CD8-positive, alpha-beta memory T cell (primary cell): Measurements from ENCODE around the gene TRAPPC5. TPM values are rescaled to one million over a fixed set of nuclear protein-coding genes. Genes with fewer than 3 reads are reported as not detected.

Experiments
- CTCF ChIA-PET: fragments of 350-600 bp; sonication (Branson Sonifier 250); formaldehyde crosslinking; loops from one replicate; lab custom pipeline; 2021; ENCODE audit warnings: antibody characterized with exemption; lab: Charles Lee
- POLR2A ChIA-PET: fragments of 350-600 bp; sonication (Branson Sonifier 250); formaldehyde crosslinking; loops from one replicate; lab custom pipeline; 2021; ENCODE audit warnings: antibody characterized with exemption; lab: Charles Lee
- DNase-seq, 5 donors: peaks; one replicate each; pipeline versions ENCODE4 v3.0.0 to v3.0.0-alpha.2; 2020 to 2022; ENCODE audit warnings: mixed read lengths in 1 of 5
- H3K27ac ChIP-seq: one replicate; pipeline ENCODE4 v1.7.0; 2013; ENCODE audit warnings: low read depth, mild to moderate bottlenecking, low read length, moderate library complexity
- H3K27me3 ChIP-seq: 2 replicates; pipeline ENCODE4 v1.7.0; 2013; ENCODE audit warnings: low read length, mild to moderate bottlenecking; ENCODE audit not compliant: insufficient read depth, poor library complexity, severe bottlenecking
- H3K36me3 ChIP-seq: 2 replicates; pipeline ENCODE4 v1.7.0; 2013; ENCODE audit warnings: mild to moderate bottlenecking, low read length, moderate library complexity; ENCODE audit not compliant: insufficient read depth
- H3K4me1 ChIP-seq: 2 replicates; pipeline ENCODE4 v1.7.0; 2013; ENCODE audit warnings: mild to moderate bottlenecking, low read length, moderate library complexity; ENCODE audit not compliant: insufficient read depth
- H3K4me3 ChIP-seq: 2 replicates; pipeline ENCODE4 v1.7.0; 2013; ENCODE audit warnings: mild to moderate bottlenecking, low read length
- H3K9me3 ChIP-seq: 2 replicates; pipeline ENCODE4 v1.7.0; 2013; ENCODE audit warnings: mild to moderate bottlenecking, low read length
- H3K27ac Mint-ChIP-seq, 8 donors: one replicate each; pipeline ENCODE4 v1.8.0; 2020 to 2021; ENCODE audit warnings: mixed read lengths in 8 of 8, mild to moderate bottlenecking in 6 of 8, inconsistent platforms in 3 of 8, moderate library complexity in 3 of 8
- H3K27me3 Mint-ChIP-seq, 2 donors: one replicate each; pipeline ENCODE4 v1.8.0; 2020 to 2021; ENCODE audit warnings: mixed read lengths in 2 of 2, mild to moderate bottlenecking in 1 of 2, moderate library complexity in 1 of 2
- H3K36me3 Mint-ChIP-seq, 3 donors: one replicate each; pipeline ENCODE4 v1.8.0; 2020 to 2021; ENCODE audit warnings: mixed read lengths in 3 of 3, inconsistent platforms in 1 of 3, mild to moderate bottlenecking in 1 of 3
- H3K4me1 Mint-ChIP-seq, 3 donors: one replicate each; pipeline ENCODE4 v1.8.0; 2020 to 2021; ENCODE audit warnings: mixed read lengths in 3 of 3, inconsistent platforms in 1 of 3, mild to moderate bottlenecking in 1 of 3
- H3K4me3 Mint-ChIP-seq, 7 donors: one replicate each; pipeline ENCODE4 v1.8.0; 2020 to 2021; ENCODE audit warnings: mixed read lengths in 7 of 7, mild to moderate bottlenecking in 6 of 7, moderate library complexity in 4 of 7, inconsistent platforms in 2 of 7
- H3K9me3 Mint-ChIP-seq, 5 donors: one replicate each; pipeline ENCODE4 v1.8.0; 2020 to 2022; ENCODE audit warnings: mixed read lengths in 5 of 5, mild to moderate bottlenecking in 3 of 5, moderate library complexity in 2 of 5, inconsistent platforms in 1 of 5
- polyA plus RNA-seq: library from polyadenylated mRNA; unstranded; fragments of 300-500 nt; fragmentation: Illumina TruSeq; gene quantifications from one replicate; pipeline ENCODE4 v1.2.3, GENCODE V29; 2021
- total RNA-seq, 2 experiments: library from RNA; stranded (reverse); gene quantifications; one replicate each; pipeline ENCODE4 v1.2.3, GENCODE V29; 2021

TRAPPC5 gene
- total and polyA plus RNA-seq, 3 experiments from 2014 or later: 63.5 to 155 (median 70.1) TPM

DNA sequence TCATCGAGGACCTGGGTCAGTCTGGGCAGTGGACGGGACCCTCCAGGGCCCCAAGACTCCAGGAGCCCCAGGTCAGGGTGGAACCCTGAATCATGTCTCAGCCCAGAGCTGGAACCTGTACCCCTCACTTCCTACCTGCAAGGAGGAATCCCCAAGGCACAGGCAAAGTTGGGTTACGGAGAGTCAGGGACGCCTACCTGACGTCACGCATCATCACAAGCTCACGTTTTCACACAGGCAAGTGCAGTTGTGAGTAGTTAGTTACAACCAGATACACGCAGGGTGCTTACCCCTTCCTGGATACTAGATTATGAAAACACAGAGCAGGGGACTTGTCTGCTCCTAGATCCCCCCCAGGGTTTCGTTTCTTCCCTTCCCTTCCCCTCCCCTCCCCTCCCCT is 9.8 kb upstream of the TRAPPC5 start:
- H3K36me3 ChIP-seq: no peaks in the 10 kb centered on the region
- H3K4me1 ChIP-seq: peaks cover 3% of the 10 kb centered on the region
- peaks cover 26 to 48% of the 10 kb centered on the region in 2 donors for H3K27me3 Mint-ChIP-seq
- no peaks in the 10 kb centered on the region for H3K9me3 Mint-ChIP-seq
- no peaks in the 10 kb centered on the region for H3K9me3 ChIP-seq
- H3K4me3 Mint-ChIP-seq: peak overlapping the region in 2 of 7 donors; percentile 41 to 64
- ChIA-PET CTCF (interaction anchor here (0.9 to 1.9 kb wide), 2 partner anchors 10 kb away, joined by 3 to 8 read pairs; partner anchors contain the start of gene TRAPPC5), POLR2A (interaction anchor here (0.7 kb wide), 1 partner anchor 35 kb away, joined by 3 read pairs; no protein-coding TSS in a partner anchor)
- no peak for DNase-seq
- H3K4me1 Mint-ChIP-seq: peaks cover 10 to 18% (median 13%) of the 10 kb centered on the region in 3 donors
- H3K4me3 ChIP-seq: no peak overlapping the region
- no peaks in the 10 kb centered on the region for H3K36me3 Mint-ChIP-seq
- no peak overlapping the region for H3K27ac Mint-ChIP-seq
- no peaks in the 10 kb centered on the region for H3K27me3 ChIP-seq
- H3K27ac ChIP-seq: no peak overlapping the region

DNA sequence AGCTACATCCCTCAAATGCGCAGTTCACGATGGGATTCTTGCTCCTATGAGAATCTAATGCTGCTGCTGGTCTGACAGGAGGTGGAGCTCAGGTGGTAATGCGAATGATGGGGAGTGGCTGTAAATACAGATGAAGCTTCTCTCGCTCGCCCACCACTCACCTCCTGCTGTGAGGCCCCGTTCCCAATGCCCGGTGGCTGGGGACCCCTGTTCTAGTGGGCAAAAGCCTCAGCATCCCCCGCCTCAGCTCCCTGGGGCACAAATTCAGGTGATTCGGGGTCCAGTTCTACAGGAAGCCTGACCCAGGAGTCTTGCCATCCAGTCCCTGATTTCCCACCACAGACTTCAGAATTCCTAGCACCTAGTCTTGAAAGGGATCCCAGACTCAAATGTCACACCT is 8.1 kb upstream of the TRAPPC5 start:
- Histone ChIP-seq H3K4me3 (no peak overlapping the region), H3K36me3 (no peaks in the 10 kb centered on the region), H3K4me1 (peaks cover 12% of the 10 kb centered on the region), H3K9me3 (no peaks in the 10 kb centered on the region), H3K27me3 (no peaks in the 10 kb centered on the region), H3K27ac (no peak overlapping the region)
- Mint-ChIP-seq H3K4me3 (no peak overlapping the region), H3K36me3 (no peaks in the 10 kb centered on the region), H3K9me3 (no peaks in the 10 kb centered on the region), H3K4me1 (peaks cover 17 to 34% (median 25%) of the 10 kb centered on the region in 3 donors), H3K27ac (no peak overlapping the region), H3K27me3 (peaks cover 27 to 60% of the 10 kb centered on the region in 2 donors)
- ChIA-PET CTCF (no interaction called here), POLR2A (no interaction called here)
- no peak for DNase-seq

DNA sequence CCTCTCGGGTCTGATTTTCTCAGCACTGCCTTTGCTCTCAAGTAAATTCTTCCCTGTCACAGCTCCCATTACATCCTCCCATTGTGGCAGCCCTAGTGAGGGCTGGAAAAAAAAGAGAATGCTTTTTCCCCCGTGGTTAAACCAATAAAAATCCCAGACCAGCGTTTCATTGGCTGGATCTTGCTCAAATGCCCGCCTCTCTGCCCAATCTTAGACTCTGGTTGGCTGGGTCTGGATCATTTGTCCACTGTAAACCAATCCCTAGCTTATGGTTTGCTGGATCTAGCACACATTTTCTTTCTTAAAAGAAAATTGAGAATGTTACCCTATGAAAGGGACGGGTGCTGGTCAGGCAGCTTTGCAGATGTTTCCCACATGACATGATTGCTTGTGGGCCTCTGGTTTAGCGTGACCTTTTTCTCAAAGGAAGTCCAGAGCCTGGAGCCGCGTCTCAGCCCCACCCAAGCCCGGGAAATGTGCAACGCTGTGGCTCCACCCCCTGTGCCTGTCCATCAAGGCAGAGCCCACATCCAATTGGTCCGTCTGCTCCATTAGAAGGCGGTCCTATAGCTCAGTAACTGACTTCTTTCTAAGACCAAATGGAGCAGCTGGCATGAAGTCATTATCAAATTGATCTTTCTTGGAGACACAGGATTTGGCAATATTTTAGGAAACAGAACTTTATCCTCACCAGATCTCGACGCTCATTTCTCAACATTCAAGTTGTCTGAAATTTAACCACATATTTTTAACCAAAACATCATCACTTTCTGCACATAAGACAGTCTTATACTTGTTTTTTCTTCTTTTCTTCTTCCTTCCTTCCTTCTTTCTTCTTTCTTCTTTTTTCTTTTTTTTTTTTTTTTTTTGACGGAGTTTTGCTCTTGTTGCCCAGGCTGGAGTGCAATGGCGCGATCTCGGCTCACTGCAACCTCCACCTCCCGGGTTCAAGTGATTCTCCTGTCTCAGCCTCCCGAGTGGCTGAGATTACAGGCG is 6.3 kb upstream of the TRAPPC5 start:
- ChIA-PET POLR2A (no interaction called here), CTCF (interaction anchor here (0.5 kb wide), 1 partner anchor 25 kb away, joined by 3 read pairs; no protein-coding TSS in a partner anchor)
- no peaks in the 10 kb centered on the region for H3K36me3 ChIP-seq
- Mint-ChIP-seq H3K4me3 (no peak overlapping the region), H3K27me3 (peaks cover 28 to 67% of the 10 kb centered on the region in 2 donors), H3K36me3 (no peaks in the 10 kb centered on the region), H3K27ac (peak overlapping the region in 1 of 8 donors; percentile 88), H3K4me1 (peaks cover 25 to 47% (median 33%) of the 10 kb centered on the region in 3 donors), H3K9me3 (no peaks in the 10 kb centered on the region)
- H3K4me3 ChIP-seq: no peak overlapping the region
- peaks cover 17% of the 10 kb centered on the region for H3K4me1 ChIP-seq
- no peak for DNase-seq
- H3K9me3 ChIP-seq: no peaks in the 10 kb centered on the region
- no peak overlapping the region for H3K27ac ChIP-seq
- H3K27me3 ChIP-seq: no peaks in the 10 kb centered on the region

DNA sequence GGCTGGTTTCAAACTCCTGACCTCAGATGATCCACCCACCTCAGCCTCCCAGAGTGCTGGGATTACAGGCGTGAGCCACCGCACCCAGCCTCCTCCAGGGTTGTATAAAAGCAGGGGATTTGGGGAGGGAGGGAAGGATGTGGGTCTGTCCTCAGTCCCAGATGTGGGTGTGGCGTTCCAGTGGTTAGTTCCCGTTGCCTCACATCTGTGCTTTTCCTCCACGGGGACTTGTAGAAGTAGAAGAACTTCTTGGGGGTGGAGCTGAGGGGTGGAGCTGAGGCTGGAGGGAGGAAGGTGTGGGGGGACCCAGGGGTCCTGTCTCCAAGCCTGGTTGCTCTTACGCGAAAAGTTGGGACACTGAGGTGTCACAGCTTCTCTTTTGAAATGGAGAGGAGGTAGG is 4.3 kb upstream of the TRAPPC5 start:
- Mint-ChIP-seq H3K4me1 (peaks cover 23 to 47% (median 40%) of the 10 kb centered on the region in 3 donors), H3K27ac (peak overlapping the region in 2 of 8 donors; percentile 60 to 70), H3K36me3 (peaks cover 0 to 3% (median 0%) of the 10 kb centered on the region in 3 donors), H3K9me3 (no peaks in the 10 kb centered on the region), H3K4me3 (no peak overlapping the region), H3K27me3 (peaks cover 25 to 57% of the 10 kb centered on the region in 2 donors)
- H3K36me3 ChIP-seq: no peaks in the 10 kb centered on the region
- no peak for DNase-seq
- CTCF ChIA-PET: interaction anchor here (1.0 to 1.5 kb wide), 3 partner anchors 19 to 193 kb away, joined by 3 to 4 read pairs (median 3); no protein-coding TSS in a partner anchor
- no peaks in the 10 kb centered on the region for H3K27me3 ChIP-seq
- no peak overlapping the region for H3K4me3 ChIP-seq
- H3K27ac ChIP-seq: no peak overlapping the region
- POLR2A ChIA-PET: no interaction called here
- H3K4me1 ChIP-seq: peaks cover 26% of the 10 kb centered on the region
- H3K9me3 ChIP-seq: no peaks in the 10 kb centered on the region

DNA sequence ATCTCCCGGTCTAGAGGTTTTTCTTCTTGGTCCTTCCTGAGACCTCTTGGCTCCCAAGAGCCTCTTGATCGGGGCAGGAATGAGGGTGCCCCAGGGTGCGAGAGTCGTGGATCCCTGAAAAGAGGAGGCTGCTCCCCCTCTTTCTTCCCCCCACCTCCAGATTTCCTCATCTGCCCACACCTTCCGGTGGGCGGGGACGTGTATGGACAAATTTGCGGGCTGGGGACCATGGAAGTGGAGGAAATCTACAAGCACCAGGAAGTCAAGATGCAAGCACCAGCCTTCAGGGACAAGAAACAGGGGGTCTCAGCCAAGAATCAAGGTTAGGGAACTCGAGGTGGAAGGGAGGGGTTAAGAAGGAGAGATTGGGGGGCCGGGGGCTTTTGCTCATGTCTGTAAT is 3.8 kb upstream of the TRAPPC5 start, which contains the start of gene MCEMP1:
MCEMP1 (plus strand) TSS at position 237 of the 400 bp plus-strand sequence; CDS start at position 268, 31 bp downstream.
- Mint-ChIP-seq H3K27me3 (peaks cover 22 to 52% of the 10 kb centered on the region in 2 donors), H3K4me3 (peak within 1 kb of the TSS in 3 of 7 donors; percentile 15 to 58 (median 54)), H3K36me3 (peaks cover 0 to 6% (median 0%) of the 10 kb centered on the region in 3 donors), H3K27ac (peak within 1 kb of the TSS in 5 of 8 donors; percentile 7 to 92 (median 60)), H3K4me1 (peaks cover 27 to 52% (median 43%) of the 10 kb centered on the region in 3 donors), H3K9me3 (no peaks in the 10 kb centered on the region)
- H3K4me3 ChIP-seq: no peak within 1 kb of the TSS
- ChIA-PET CTCF (interaction anchor here (1.0 to 2.2 kb wide), 4 partner anchors 19 to 193 kb away, joined by 3 to 12 read pairs (median 4); no protein-coding TSS in a partner anchor), POLR2A (no interaction called here)
- no peaks in the 10 kb centered on the region for H3K27me3 ChIP-seq
- H3K9me3 ChIP-seq: no peaks in the 10 kb centered on the region
- no peak within 1 kb of the TSS for H3K27ac ChIP-seq
- DNase-seq: no peak
- peaks cover 31% of the 10 kb centered on the region for H3K4me1 ChIP-seq
- H3K36me3 ChIP-seq: no peaks in the 10 kb centered on the region

DNA sequence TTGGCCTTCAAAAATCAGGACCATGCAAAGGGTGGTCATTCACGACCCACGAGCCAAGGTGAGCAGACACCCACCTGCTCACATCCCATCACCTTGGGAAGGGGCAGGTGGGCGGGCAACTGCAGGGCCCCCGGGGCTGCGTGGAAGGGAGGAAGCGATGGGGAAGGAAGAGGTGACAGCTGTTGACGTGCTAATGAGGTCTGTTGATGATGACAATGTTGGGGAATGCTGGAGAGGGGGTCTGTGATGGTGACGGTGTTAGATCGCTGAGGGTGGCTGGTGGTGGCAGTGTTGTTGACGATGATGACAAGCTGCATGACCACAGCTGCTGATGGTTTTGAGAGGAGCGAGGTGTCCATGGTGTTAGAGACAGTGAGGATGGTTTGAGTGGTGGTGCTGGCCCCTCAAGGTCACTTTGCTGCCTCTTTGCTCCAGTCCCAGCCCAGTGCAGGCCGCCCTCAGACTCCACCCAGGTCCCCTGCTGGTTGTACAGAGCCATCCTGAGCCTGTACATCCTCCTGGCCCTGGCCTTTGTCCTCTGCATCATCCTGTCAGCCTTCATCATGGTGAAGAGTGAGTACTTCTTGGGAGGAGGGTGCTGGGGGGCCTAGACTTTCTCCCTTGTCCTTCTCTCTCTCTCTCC is 2.8 kb upstream of the TRAPPC5 start:
- ChIA-PET CTCF (interaction anchor here (0.9 to 2.2 kb wide), 3 partner anchors 109 to 124 kb away, joined by 3 to 12 read pairs (median 3); no protein-coding TSS in a partner anchor), POLR2A (no interaction called here)
- Histone ChIP-seq H3K9me3 (no peaks in the 10 kb centered on the region), H3K36me3 (peaks cover 5% of the 10 kb centered on the region), H3K4me3 (no peak overlapping the region), H3K27me3 (no peaks in the 10 kb centered on the region), H3K27ac (no peak overlapping the region), H3K4me1 (peaks cover 35% of the 10 kb centered on the region)
- no peaks in the 10 kb centered on the region for H3K9me3 Mint-ChIP-seq
- peaks cover 0 to 11% (median 0%) of the 10 kb centered on the region in 3 donors for H3K36me3 Mint-ChIP-seq
- H3K4me1 Mint-ChIP-seq: peaks cover 30 to 59% (median 45%) of the 10 kb centered on the region in 3 donors
- DNase-seq: no peak
- peak overlapping the region in 3 of 8 donors; percentile 43 to 60 (median 57) for H3K27ac Mint-ChIP-seq
- H3K27me3 Mint-ChIP-seq: peaks cover 19 to 50% of the 10 kb centered on the region in 2 donors
- H3K4me3 Mint-ChIP-seq: peak overlapping the region in 3 of 7 donors; percentile 27 to 58 (median 37)

DNA sequence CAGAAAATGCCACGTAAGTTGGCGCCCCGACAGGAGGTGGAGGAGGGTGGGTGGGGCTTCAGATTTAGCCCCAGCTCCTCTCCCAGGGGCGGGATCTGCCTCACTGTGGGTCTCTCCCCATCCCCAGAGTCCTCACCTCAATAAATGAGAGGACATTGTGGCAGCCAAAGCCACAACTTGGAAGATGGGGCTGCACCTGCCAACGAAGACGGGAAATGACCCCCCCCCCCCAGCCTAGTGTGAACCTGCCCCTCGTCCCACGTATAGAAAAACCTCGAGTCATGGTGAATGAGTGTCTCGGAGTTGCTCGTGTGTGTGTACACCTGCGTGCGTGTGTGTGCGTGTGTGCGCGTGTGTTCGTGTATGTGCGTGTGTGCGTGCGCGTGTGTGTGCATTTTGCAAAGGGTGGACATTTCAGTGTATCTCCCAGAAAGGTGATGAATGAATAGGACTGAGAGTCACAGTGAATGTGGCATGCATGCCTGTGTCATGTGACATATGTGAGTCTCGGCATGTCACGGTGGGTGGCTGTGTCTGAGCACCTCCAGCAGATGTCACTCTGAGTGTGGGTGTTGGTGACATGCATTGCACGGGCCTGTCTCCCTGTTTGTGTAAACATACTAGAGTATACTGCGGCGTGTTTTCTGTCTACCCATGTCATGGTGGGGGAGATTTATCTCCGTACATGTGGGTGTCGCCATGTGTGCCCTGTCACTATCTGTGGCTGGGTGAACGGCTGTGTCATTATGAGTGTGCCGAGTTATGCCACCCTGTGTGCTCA is 1.5 kb upstream of the TRAPPC5 start:
- Histone ChIP-seq H3K27ac (no peak overlapping the region), H3K27me3 (no peaks in the 10 kb centered on the region), H3K4me1 (peaks cover 35% of the 10 kb centered on the region), H3K9me3 (no peaks in the 10 kb centered on the region), H3K36me3 (peaks cover 6% of the 10 kb centered on the region), H3K4me3 (no peak overlapping the region)
- peak; percentile 38 to 82 (median 60) for DNase-seq
- Mint-ChIP-seq H3K36me3 (peaks cover 0 to 17% (median 2%) of the 10 kb centered on the region in 3 donors), H3K27me3 (peaks cover 14 to 37% of the 10 kb centered on the region in 2 donors), H3K4me3 (peak overlapping the region; percentile 54 to 86 (median 74)), H3K9me3 (no peaks in the 10 kb centered on the region), H3K27ac (peak overlapping the region; percentile 39 to 92 (median 78)), H3K4me1 (peaks cover 32 to 60% (median 43%) of the 10 kb centered on the region in 3 donors)
- POLR2A ChIA-PET: no interaction called here
- CTCF ChIA-PET: interaction anchor here (0.7 to 2.2 kb wide), 3 partner anchors 10 to 120 kb away, joined by 3 to 12 read pairs (median 3); no protein-coding TSS in a partner anchor
